ENCODE measurements around the gene TCN2.

GRCh38 chr22:30674482-30674881 lies 67.5 kb downstream of the TCN2 start:
- no peak for TF ChIP-seq POLR2A (IDR thresholded peaks at IDR 0.05; ENCODE audit: low read depth, low read length)
- TF ChIP-seq TAF1 (IDR thresholded peaks at IDR 0.05; ENCODE audit: borderline replicate concordance, low read depth, low read length), result no peak

All from GM12892 (cell line).